ENCODE results near the gene MDH1.
"Not testable (repeated sequence)": the region's sequence is repeated elsewhere in the genome, so short reads cannot be mapped to it uniquely, and the experiment has no call there.

The MDH1 gene

DNA sequence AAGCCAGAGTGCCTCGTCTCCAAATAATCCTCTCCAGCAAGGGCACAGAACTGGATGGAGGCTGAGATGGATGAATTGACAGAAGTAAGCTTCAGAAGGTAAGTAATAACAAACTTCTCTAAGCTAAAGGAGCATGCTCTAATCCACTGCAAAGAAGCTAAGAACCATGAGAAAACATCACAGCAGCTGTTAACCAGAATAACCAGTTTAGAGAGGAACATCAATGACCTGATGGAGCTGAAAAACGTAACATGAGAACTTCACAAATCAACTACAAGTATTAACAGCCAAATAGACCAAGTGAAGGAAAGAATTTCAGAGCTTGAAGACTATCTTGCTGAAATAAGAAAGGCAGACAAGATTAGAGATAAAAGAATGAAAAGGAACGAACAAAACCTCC, 32.8 kb upstream of the MDH1 start:
- no peak overlapping the region for H3K27ac ChIP-seq
- TF ChIP-seq ZFX (IDR thresholded peaks at IDR 0.05; ENCODE audit: borderline replicate concordance): no peak
- TF ChIP-seq, protein P1, sequence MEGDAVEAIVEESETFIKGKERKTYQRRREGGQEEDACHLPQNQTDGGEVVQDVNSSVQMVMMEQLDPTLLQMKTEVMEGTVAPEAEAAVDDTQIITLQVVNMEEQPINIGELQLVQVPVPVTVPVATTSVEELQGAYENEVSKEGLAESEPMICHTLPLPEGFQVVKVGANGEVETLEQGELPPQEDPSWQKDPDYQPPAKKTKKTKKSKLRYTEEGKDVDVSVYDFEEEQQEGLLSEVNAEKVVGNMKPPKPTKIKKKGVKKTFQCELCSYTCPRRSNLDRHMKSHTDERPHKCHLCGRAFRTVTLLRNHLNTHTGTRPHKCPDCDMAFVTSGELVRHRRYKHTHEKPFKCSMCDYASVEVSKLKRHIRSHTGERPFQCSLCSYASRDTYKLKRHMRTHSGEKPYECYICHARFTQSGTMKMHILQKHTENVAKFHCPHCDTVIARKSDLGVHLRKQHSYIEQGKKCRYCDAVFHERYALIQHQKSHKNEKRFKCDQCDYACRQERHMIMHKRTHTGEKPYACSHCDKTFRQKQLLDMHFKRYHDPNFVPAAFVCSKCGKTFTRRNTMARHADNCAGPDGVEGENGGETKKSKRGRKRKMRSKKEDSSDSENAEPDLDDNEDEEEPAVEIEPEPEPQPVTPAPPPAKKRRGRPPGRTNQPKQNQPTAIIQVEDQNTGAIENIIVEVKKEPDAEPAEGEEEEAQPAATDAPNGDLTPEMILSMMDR (IDR thresholded peaks at IDR 0.05): no peak

DNA sequence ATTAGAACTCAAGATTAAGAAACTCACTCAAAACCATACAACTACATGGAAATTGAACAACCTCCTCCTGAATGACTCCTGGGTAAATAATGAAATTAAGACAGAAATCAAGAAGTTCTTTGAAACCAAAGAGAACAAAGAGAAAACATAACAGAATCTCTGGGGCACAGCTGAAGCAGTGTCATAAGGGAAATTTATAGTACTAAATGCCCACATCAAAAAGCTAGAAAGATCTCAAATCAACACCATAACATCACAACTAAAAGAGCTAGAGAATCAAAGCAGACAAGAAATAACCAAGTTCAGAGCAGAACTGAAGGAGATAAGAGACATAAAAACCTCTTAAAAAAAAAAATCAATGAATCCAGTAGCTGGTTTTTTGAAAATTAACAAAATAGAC, 30.9 kb upstream of the MDH1 start:
- not testable (repeated sequence) for H3K27ac ChIP-seq

DNA sequence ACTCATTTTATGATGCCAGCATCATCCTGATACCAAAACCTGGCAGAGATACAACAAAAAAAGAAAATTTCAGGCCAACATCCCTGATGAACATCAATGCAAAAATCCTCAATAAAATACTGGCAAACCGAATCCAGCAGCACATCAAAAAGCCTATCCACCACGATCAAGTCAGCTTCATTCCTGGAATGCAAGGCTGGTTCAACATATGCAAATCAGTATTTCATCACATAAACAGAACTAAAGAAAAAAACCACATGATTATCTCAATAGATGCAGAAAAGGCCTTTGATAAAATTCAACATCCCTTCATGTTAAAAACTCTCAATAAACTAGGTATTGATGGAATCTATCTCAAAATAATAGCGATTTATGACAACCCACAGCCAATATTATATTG, 29.8 kb upstream of the MDH1 start:
- H3K27ac ChIP-seq: not testable (repeated sequence)

DNA sequence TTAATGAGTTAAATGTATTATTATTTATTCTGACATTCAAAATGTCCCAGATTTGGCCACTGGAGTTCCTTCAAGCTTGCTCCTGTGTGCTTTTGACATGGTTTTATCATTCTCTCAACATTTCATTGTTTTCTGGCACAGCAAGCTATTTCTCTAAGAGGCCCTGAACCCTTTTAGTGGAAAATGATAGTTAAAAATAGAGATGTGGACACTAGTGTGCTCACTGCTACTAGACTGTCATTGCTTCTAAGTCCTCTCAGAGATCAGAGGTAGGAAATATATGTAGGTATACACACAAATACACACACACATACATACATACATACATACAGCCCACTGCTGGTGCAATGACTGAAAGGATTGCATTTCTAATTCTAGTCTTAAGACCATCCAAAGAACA, 26.0 kb upstream of the MDH1 start:
- TF ChIP-seq, protein P1 (IDR thresholded peaks at IDR 0.05): no peak
- TF ChIP-seq ZFX (IDR thresholded peaks at IDR 0.05; ENCODE audit: borderline replicate concordance): no peak
- H3K27ac ChIP-seq: no peak overlapping the region

DNA sequence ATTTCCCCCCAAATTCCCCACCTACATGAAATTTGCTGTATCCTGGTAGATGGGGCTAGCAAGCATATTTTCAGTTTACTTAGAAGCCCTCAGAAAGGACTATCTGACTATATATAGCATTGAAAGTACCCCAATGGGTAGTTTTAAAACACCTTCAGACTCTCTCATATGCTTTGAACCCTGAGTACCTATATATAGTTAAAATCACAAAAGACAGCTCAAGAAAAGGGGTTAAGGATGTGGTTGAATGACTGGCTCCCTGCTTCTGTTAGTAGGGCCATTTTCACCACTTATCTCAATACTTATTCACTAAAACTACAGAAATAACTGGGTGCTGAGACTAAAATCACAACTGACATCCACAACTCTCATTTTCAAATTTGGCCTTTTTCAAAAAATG, 19.0 kb upstream of the MDH1 start:
- no peak overlapping the region for H3K27ac ChIP-seq
- no peak for TF ChIP-seq ZFX (IDR thresholded peaks at IDR 0.05; ENCODE audit: borderline replicate concordance)
- TF ChIP-seq, protein P1 (IDR thresholded peaks at IDR 0.05): no peak

DNA sequence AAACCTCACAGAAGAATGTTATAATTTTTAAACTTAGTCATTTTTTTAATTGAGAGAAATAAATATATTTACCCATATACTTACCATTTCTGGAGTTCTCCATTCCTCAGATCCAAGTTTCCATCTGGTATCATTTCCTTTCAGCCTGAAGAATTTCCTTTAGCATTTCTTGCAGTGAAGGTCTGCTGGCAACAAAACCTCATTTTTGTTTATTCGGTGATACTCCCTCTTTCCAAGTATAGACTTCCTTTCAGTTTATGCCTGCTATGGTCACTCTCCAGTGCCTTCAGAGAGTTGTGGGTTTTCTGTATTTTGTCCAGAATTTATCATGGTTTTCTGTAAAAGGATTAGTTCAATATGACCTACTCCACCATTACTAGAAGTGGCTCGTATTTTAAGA, 17.5 kb upstream of the MDH1 start:
- H3K27ac ChIP-seq: no peak overlapping the region
- TF ChIP-seq ZFX (IDR thresholded peaks at IDR 0.05; ENCODE audit: borderline replicate concordance): no peak
- TF ChIP-seq, protein P1 (IDR thresholded peaks at IDR 0.05): no peak

DNA sequence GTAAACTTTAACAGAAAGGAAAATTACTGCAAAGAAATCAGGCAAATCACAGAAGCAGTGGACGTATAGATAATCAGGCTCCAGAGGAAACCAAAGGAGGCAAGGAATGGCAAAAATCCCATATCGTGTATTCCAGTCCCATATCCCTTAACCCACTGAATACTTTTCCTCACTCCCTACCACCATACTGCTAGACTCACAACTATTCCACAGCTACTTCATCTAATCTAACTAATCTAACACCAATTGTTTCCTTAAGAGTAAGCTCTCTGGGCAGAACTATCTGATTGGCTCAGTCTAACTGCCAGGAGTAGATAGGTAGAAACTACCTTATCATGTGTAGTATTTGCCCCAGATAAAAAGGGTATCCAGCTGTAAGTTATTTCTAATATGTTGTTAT, 16.8 kb upstream of the MDH1 start:
- H3K27ac ChIP-seq: no peak overlapping the region
- TF ChIP-seq, protein P1 (IDR thresholded peaks at IDR 0.05): no peak
- no peak for TF ChIP-seq ZFX (IDR thresholded peaks at IDR 0.05; ENCODE audit: borderline replicate concordance)

DNA sequence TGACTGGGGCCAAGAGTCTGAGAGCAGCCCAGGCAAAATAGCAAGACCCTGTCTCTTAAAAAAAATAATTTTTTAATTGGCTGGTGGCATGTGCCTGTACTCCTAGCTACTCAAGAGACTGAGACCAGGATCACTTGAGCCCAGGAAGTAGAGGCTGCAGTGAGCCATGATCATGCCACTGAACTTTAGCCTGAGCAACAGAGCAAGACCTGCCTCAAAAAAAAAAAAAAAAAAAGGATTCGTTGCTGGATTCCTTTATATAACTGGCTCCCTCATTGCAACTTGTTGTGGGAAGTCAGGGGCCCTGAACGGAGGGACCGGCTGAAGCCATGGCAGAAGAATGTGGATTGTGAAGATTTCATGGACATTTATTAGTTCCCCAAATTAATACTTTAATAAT, 15.7 kb upstream of the MDH1 start:
- not testable (repeated sequence) for H3K27ac ChIP-seq

DNA sequence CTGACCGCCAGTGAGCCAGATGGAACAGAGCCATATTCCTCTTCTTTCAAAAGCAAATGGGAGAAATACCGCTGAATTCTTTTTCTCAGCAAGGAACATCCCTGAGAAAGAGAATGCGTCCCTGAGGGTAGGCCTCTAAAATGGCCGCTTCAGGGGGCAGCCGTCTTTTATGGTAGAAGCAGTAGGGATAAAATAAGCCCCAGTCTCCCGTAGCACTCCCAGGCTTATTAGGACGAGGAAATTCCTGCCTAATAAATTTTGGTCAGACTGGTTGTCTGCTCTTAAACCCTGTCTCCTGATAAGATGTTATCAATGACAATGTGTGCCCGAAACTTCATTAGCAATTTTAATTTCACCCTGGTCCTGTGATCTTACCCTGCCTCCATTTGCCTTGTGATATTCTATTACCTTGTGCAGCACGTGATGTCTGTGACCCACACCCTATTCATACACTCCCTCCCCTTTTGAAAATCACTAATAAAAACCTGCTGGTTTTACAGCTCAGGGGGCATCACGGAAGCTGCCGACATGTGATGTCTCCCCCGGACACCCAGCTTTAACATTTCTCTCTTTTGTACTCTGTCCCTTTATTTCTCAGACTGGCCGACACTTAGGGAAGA, 14.9 kb upstream of the MDH1 start:
- H3K27ac ChIP-seq: not testable (repeated sequence)

DNA sequence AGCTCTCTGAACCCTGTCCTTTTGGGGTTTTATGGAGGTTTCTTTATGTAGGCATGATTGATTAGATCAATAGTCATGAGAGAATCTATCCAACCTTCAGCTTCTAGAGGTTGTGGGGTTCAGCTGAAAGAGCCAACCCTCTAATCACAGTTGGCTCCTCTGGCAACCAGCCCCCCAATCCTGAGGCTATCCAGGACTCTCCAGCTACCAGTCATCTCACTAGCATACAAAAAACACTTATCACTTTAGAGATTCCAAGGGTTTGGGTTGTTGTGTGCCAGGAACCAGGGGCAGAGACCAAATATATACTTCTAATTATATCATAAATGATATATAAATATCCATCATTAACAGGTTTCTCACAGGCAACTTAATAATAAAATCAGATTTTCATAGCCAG, 12.2 kb upstream of the MDH1 start:
- no peak for TF ChIP-seq ZFX (IDR thresholded peaks at IDR 0.05; ENCODE audit: borderline replicate concordance)
- TF ChIP-seq, protein P1 (IDR thresholded peaks at IDR 0.05): no peak
- no peak overlapping the region for H3K27ac ChIP-seq

Data from 22Rv1 (cell line).